H1 (cell line): ENCODE data around the gene RNPEPL1. TPM values are rescaled to one million over a fixed set of nuclear protein-coding genes. Genes with fewer than 3 reads are reported as not detected.

Experiments
- CTCF ChIA-PET: fragments of 300-600 bp; sonication (Branson Sonifier 250); formaldehyde crosslinking; loops from one replicate; lab custom pipeline; 2021; ENCODE audit not compliant: partially characterized antibody; lab: Charles Lee
- POLR2A ChIA-PET: fragments of 300-600 bp; sonication (Branson Sonifier 250); formaldehyde crosslinking; loops from one replicate; lab custom pipeline; 2021; ENCODE audit warnings: inconsistent platforms; ENCODE audit not compliant: partially characterized antibody; lab: Charles Lee
- DNase-seq, 2 experiments: peaks; one replicate each; pipeline versions ENCODE4 v3.0.0 to v3.0.0-alpha.2; 2010 to 2022; ENCODE audit warnings: low spot score in 2 of 2, low read depth in 1 of 2, mixed read lengths in 1 of 2
- FAIRE-seq: peaks from 2 replicates; lab custom pipeline; 2011; peaks lifted over from hg19 to GRCh38; lab: Jason Lieb, UNC
- H2AFZ ChIP-seq: 2 replicates; pipeline ENCODE4 v1.8.1; 2012; ENCODE audit warnings: low read length, inconsistent platforms
- H2AK5ac ChIP-seq: 2 replicates; pipeline ENCODE4 v1.6.1; 2013; ENCODE audit warnings: low read depth, low read length
- H2BK120ac ChIP-seq: replicated peaks from 2 replicates; pipeline ENCODE3; 2013; ENCODE audit warnings: low read depth, low read length, inconsistent platforms
- H2BK12ac ChIP-seq: 2 replicates; pipeline ENCODE4 v1.6.1; 2013; ENCODE audit warnings: low read depth, low read length
- H2BK15ac ChIP-seq: 2 replicates; pipeline ENCODE4 v1.6.1; 2013; ENCODE audit warnings: low read length
- H2BK20ac ChIP-seq: 2 replicates; pipeline ENCODE4 v1.6.1; 2013; ENCODE audit warnings: low read length
- H2BK5ac ChIP-seq: 2 replicates; pipeline ENCODE4 v1.6.1; 2013; ENCODE audit warnings: low read depth, low read length
- H3K14ac ChIP-seq: 2 replicates; pipeline ENCODE4 v1.6.1; 2013; ENCODE audit warnings: inconsistent platforms; ENCODE audit not compliant: insufficient read length
- H3K18ac ChIP-seq: 2 replicates; pipeline ENCODE4 v1.6.1; 2013; ENCODE audit warnings: low read length; ENCODE audit errors: extremely low read depth
- H3K23ac ChIP-seq: 2 replicates; pipeline ENCODE4 v1.6.1; 2013; ENCODE audit warnings: inconsistent platforms; ENCODE audit not compliant: insufficient read length
- H3K23me2 ChIP-seq: 2 replicates; pipeline ENCODE4 v1.6.1; 2013; ENCODE audit warnings: low read depth, low read length
- H3K27ac ChIP-seq: 2 replicates; pipeline ENCODE4 v1.6.1; 2011; ENCODE audit warnings: low read depth, low read length, inconsistent platforms
- H3K27me3 ChIP-seq, 4 experiments: replicated peaks in 1 of 4; 1 replicate in 1 of 4; 2 replicates in 3 of 4; pipeline versions ENCODE4 v1.6.1 to v1.8.1; 2011 to 2013; ENCODE audit warnings: low read length in 3 of 4, mild to moderate bottlenecking in 3 of 4, inconsistent platforms in 2 of 4, mixed read lengths in 2 of 4, moderate library complexity in 1 of 4; ENCODE audit not compliant: control insufficient read depth in 3 of 4, insufficient read depth in 3 of 4; ENCODE audit errors: extremely low read depth in 1 of 4
- H3K36me3 ChIP-seq, 4 experiments: 2 replicates each; pipeline versions ENCODE4 v1.6.1 to v1.8.1; 2011 to 2013; ENCODE audit warnings: mild to moderate bottlenecking in 4 of 4, low read length in 3 of 4, moderate library complexity in 2 of 4, control low read depth in 1 of 4, inconsistent platforms in 1 of 4; ENCODE audit not compliant: insufficient read depth in 4 of 4, control insufficient read depth in 2 of 4
- H3K4ac ChIP-seq: replicated peaks from 2 replicates; pipeline ENCODE3; 2013; ENCODE audit warnings: low read length, low read depth, mixed read lengths, inconsistent platforms; ENCODE audit not compliant: insufficient read length
- H3K4me1 ChIP-seq, 4 experiments: replicated peaks in 1 of 4; 1 replicate in 1 of 4; 2 replicates in 3 of 4; pipeline versions ENCODE4 v1.6.1 to v1.8.1; 2011 to 2013; ENCODE audit warnings: low read length in 3 of 4, inconsistent platforms in 2 of 4, mixed read lengths in 1 of 4; ENCODE audit not compliant: insufficient read depth in 4 of 4, control insufficient read depth in 3 of 4
- H3K4me2 ChIP-seq, 2 experiments: 2 replicates each; pipeline versions ENCODE4 v1.6.1 to v1.8.1; 2011 to 2013; ENCODE audit warnings: low read depth in 2 of 2, low read length in 2 of 2, control low read depth in 1 of 2, inconsistent platforms in 1 of 2, mild to moderate bottlenecking in 1 of 2; ENCODE audit not compliant: insufficient read depth in 1 of 2
- H3K4me3 ChIP-seq, 4 experiments: fragments of 200-600, 300-600 bp in 1 of 4; sonication (generic), shearing (Covaris generic), sonication (Bioruptor Twin) in 1 of 4; 2 replicates each; pipeline versions ENCODE4 v1.5.1 to v1.8.1; 2011 to 2016; ENCODE audit warnings: low read length in 4 of 4, low read depth in 3 of 4, control low read depth in 2 of 4, inconsistent platforms in 2 of 4, mild to moderate bottlenecking in 2 of 4, mixed read lengths in 1 of 4, moderate library complexity in 1 of 4; ENCODE audit not compliant: insufficient read depth in 2 of 4; ENCODE audit errors: extremely low read depth in 1 of 4
- H3K56ac ChIP-seq: replicated peaks from 2 replicates; pipeline ENCODE3; 2013; ENCODE audit warnings: low read depth, mild to moderate bottlenecking, mixed read lengths, low read length, inconsistent platforms; ENCODE audit not compliant: insufficient read length
- H3K79me1 ChIP-seq: 2 replicates; pipeline ENCODE4 v1.6.1; 2013; ENCODE audit warnings: low read depth, low read length, control low read depth
- H3K79me2 ChIP-seq, 2 experiments: 2 replicates each; pipeline versions ENCODE4 v1.6.1 to v1.8.1; 2012 to 2013; ENCODE audit warnings: low read length in 2 of 2, mild to moderate bottlenecking in 2 of 2, inconsistent platforms in 1 of 2; ENCODE audit not compliant: insufficient read depth in 2 of 2, control insufficient read depth in 1 of 2
- H3K9ac ChIP-seq, 4 experiments: replicated peaks in 1 of 4; 1 replicate in 1 of 4; 2 replicates in 3 of 4; pipeline versions ENCODE4 v1.6.1 to v1.8.1; 2011 to 2013; ENCODE audit warnings: low read depth in 3 of 4, low read length in 3 of 4, control low read depth in 2 of 4, mild to moderate bottlenecking in 2 of 4, moderate library complexity in 2 of 4, inconsistent platforms in 1 of 4; ENCODE audit errors: extremely low read depth in 1 of 4
- H3K9me3 ChIP-seq, 2 experiments: 2 replicates each; pipeline versions ENCODE4 v1.6.1 to v1.8.1; 2012 to 2013; ENCODE audit warnings: mild to moderate bottlenecking in 2 of 2, moderate library complexity in 2 of 2, control low read depth in 1 of 2, inconsistent platforms in 1 of 2, low read depth in 1 of 2, low read length in 1 of 2, mixed read lengths in 1 of 2; ENCODE audit not compliant: insufficient read depth in 2 of 2
- H4K20me1 ChIP-seq, 2 experiments: replicated peaks in 1 of 2; 2 replicates each; pipeline versions ENCODE3 to v1.8.1; 2011 to 2013; ENCODE audit warnings: inconsistent platforms in 2 of 2, low read length in 2 of 2, mild to moderate bottlenecking in 1 of 2; ENCODE audit not compliant: insufficient read depth in 2 of 2, control insufficient read depth in 1 of 2
- H4K5ac ChIP-seq: 2 replicates; pipeline ENCODE4 v1.6.1; 2013; ENCODE audit warnings: low read length, low read depth, mixed read lengths, inconsistent platforms; ENCODE audit not compliant: insufficient read length
- H4K8ac ChIP-seq: 2 replicates; pipeline ENCODE4 v1.8.0; 2013; ENCODE audit warnings: mild to moderate bottlenecking, moderate library complexity, low read length, inconsistent platforms; ENCODE audit not compliant: insufficient read depth; ENCODE audit errors: extremely low read depth
- H4K91ac ChIP-seq: replicated peaks from 2 replicates; pipeline ENCODE3; 2013; ENCODE audit warnings: low read length, mixed read lengths, inconsistent platforms; ENCODE audit not compliant: insufficient read length
- ATF2 ChIP-seq: IDR thresholded peaks from 2 replicates; pipeline ENCODE4 v1.6.1; 2012; ENCODE audit warnings: low read length, inconsistent platforms
- KDM4A ChIP-seq: IDR thresholded peaks from one replicate; pipeline ENCODE4 v1.7.1; 2012; ENCODE audit warnings: low read depth, mild to moderate bottlenecking, moderate library complexity, low read length, inconsistent platforms; ENCODE audit not compliant: severe bottlenecking
- KDM5A ChIP-seq: fragments of 200-600 bp; IDR thresholded peaks from 2 replicates; pipeline ENCODE4 v1.7.1; 2012; ENCODE audit warnings: mild to moderate bottlenecking, low read length, inconsistent platforms, mixed read lengths
- RNF2 ChIP-seq: fragments of 200-900, 300-1000 bp; sonication (generic); IDR thresholded peaks from 2 replicates; pipeline ENCODE4 v1.7.1; 2016; ENCODE audit warnings: borderline replicate concordance, low read depth, mild to moderate bottlenecking, antibody characterized with exemption, low read length; ENCODE audit not compliant: poor library complexity, severe bottlenecking; ENCODE audit errors: missing control alignments
- SIX5 ChIP-seq: IDR thresholded peaks from 2 replicates; pipeline ENCODE4 v1.6.1; 2011; ENCODE audit warnings: mild to moderate bottlenecking, low read depth, low read length
- TAF1 ChIP-seq: IDR thresholded peaks from 2 replicates; pipeline ENCODE4 v1.6.1; 2011; ENCODE audit warnings: mild to moderate bottlenecking, low read depth, low read length
- WGBS, 2 experiments: shearing (Covaris generic) in 1 of 2; methylation state at CpG; one replicate each; pipeline versions ENCODE4 v1.1.6 to v1.1.7; 2013 to 2015; ENCODE audit warnings: low lambda C conversion rate in 2 of 2, mixed read lengths in 2 of 2, inconsistent platforms in 1 of 2, low coverage in 1 of 2, missing lambda C conversion rate in 1 of 2; ENCODE audit not compliant: insufficient replicate concordance in 2 of 2, insufficient coverage in 1 of 2, insufficient read length in 1 of 2; ENCODE audit errors: extremely low coverage in 1 of 2, missing lambda C conversion rate in 1 of 2; 5-methylcytosine and 5-hydroxymethylcytosine counted together
- long read RNA-seq, 2 experiments: library from RNA in 1 of 2; library from capped mRNA in 1 of 2; stranded (forward); transcript quantifications; one replicate each; pipeline ENCODE4 v2.0.0, GENCODE V29; 2021; ENCODE audit warnings: inconsistent platforms in 1 of 2
- polyA minus RNA-seq, 3 experiments: library from RNA; depleted of rRNA, polyadenylated mRNA; stranded (reverse); fragments of >200 nt; gene quantifications; 1 replicate in 2 of 3; 2 replicates in 1 of 3; pipeline ENCODE4 v1.2.3, GENCODE V29; 2011
- polyA plus RNA-seq, 7 experiments: library from polyadenylated mRNA; depleted of rRNA in 3 of 7; stranded (reverse) in 5 of 7; unstranded in 2 of 7; fragments of >200 nt in 5 of 7; fragments of 200-250 nt in 2 of 7; gene quantifications; 1 replicate in 5 of 7; 2 replicates in 1 of 7; 4 replicates in 1 of 7; pipeline versions ENCODE4 v1.2.1 to v1.2.3, GENCODE V29; 2011 to 2013; ENCODE audit warnings: missing spikeins in 2 of 7, mixed read lengths in 2 of 7
- total RNA-seq: library from RNA; stranded (reverse); fragmentation: NEBNext Ultra II Directional; extraction: Animal tissue kit (Norgen Biotek cat#: 25700); gene quantifications from 2 replicates; pipeline ENCODE4 v1.2.1, GENCODE V29; 2021

Gene RNPEPL1
- 11.3 and 11.7 TPM in 2 replicates for total RNA-seq
- polyA plus RNA-seq (2011; rRNA removed): 9.0 and 13.5 TPM in 2 replicates
- 7.2 TPM for polyA plus RNA-seq (2011; cell fraction: cytosol; rRNA removed)
- 23.2 TPM for polyA plus RNA-seq (2011; cell fraction: nucleus; rRNA removed)
- 7.1 to 11.6 TPM (median 11.6 TPM) in 4 replicates for polyA plus RNA-seq (2012, experiment 1 of 2)
- polyA plus RNA-seq (2012, experiment 2 of 2): 12.3 TPM
- 7.8 TPM for polyA plus RNA-seq (2013, experiment 1 of 2)
- 8.7 TPM for polyA plus RNA-seq (2013, experiment 2 of 2)
- polyA minus RNA-seq (2011; rRNA and poly(A)+ RNA removed): 3.0 and 3.4 TPM in 2 replicates
- polyA minus RNA-seq (2011; cell fraction: cytosol; rRNA and poly(A)+ RNA removed): 11.2 TPM
- polyA minus RNA-seq (2011; cell fraction: nucleus; rRNA and poly(A)+ RNA removed): 10.5 TPM
- long read RNA-seq, experiment 1, full-length matches to known transcripts: 1 of 8 reads
- long read RNA-seq, experiment 1, partial matches to known transcripts: 6 of 8 reads
- long read RNA-seq, experiment 1, other reads (novel, unspliced or antisense): 1 of 8 reads
- long read RNA-seq, experiment 2: 0 reads

GRCh38 chr2:240567872-240568677 is at the start of gene RNPEPL1:
TSS of gene RNPEPL1 (plus strand) at chr2:240568484. CDS start at chr2:240568587, 103 bp downstream.
- Histone ChIP-seq H3K4ac (peak within 1 kb of the TSS; percentile 53), H3K4me2 (peak within 1 kb of the TSS; percentile 88 to 90), H3K4me3 (peak within 1 kb of the TSS; percentile 40 to 70 (median 52)), H3K27ac (no peak within 1 kb of the TSS), H3K23ac (no peak within 1 kb of the TSS), H2BK20ac (no peak within 1 kb of the TSS), H4K91ac (no peak within 1 kb of the TSS), H3K79me1 (no peaks in the 10 kb centered on the region), H2AK5ac (peak within 1 kb of the TSS; percentile 82; the same call in 1 of the 2 replicates), H3K79me2 (no peaks in the 10 kb centered on the region), H3K27me3 (peaks cover 18 to 34% (median 30%) of the 10 kb centered on the region in 4 experiments), H3K4me1 (peaks cover 0 to 29% (median 21%) of the 10 kb centered on the region in 4 experiments; a peak in 6 of 7 replicates), H3K9me3 (no peaks in the 10 kb centered on the region), H4K5ac (no peak within 1 kb of the TSS), H2BK15ac (no peak within 1 kb of the TSS), H3K23me2 (peaks cover 10% of the 10 kb centered on the region; the same call in 1 of the 2 replicates), H2BK5ac (no peak within 1 kb of the TSS; the same call in 1 of the 2 replicates), H2AFZ (no peak within 1 kb of the TSS; the same call in 1 of the 2 replicates), H2BK12ac (no peak within 1 kb of the TSS; the same call in 1 of the 2 replicates), H3K9ac (peak within 1 kb of the TSS in 2 of 4 experiments; percentile 30 to 78; a peak in 3 of 7 replicates), H4K20me1 (peaks cover 3 to 17% of the 10 kb centered on the region in 2 experiments), H3K14ac (no peak within 1 kb of the TSS), H2BK120ac (no peak within 1 kb of the TSS), H4K8ac (peak within 1 kb of the TSS; percentile 75), H3K18ac (peak within 1 kb of the TSS; percentile 24; the same call in 1 of the 2 replicates), H3K56ac (no peak within 1 kb of the TSS), H3K36me3 (no peaks in the 10 kb centered on the region)
- no peak for FAIRE-seq
- DNase-seq: peak in 1 of 2 experiments; percentile 71
- ChIA-PET CTCF (interaction anchor here (1.0 to 1.7 kb wide), 3 partner anchors 12 to 17 kb away, joined by 3 to 4 read pairs (median 4); no protein-coding TSS in a partner anchor), POLR2A (interaction anchor here (0.7 to 1.9 kb wide), 4 partner anchors 9 to 252 kb away, joined by 3 to 7 read pairs (median 4); partner anchors contain the start of genes CAPN10 and KIF1A)
- 4% methylated on average over 21 of the region's 106 CpGs; no CpG with 5 or more reads in 1 of the 2 experiments for WGBS, 2 experiments
- TF ChIP-seq KDM4A (peak; percentile 44), TAF1 (no peak), RNF2 (peak; percentile 32), KDM5A (no peak), ATF2 (no peak), SIX5 (no peak)
